HEK293T (cell line): ENCODE results near the gene LMOD1.
A peak's percentile ranks its signal among the peaks of the same experiment; 100 is the strongest.

Experiments
- CTCF ChIA-PET: fragments of 350-600 bp; formaldehyde crosslinking; extraction: SDS; loops from one replicate; lab custom pipeline; 2021; ENCODE audit warnings: antibody characterized with exemption, inconsistent platforms; lab: Yijun Ruan, JAX
- POLR2A ChIA-PET: fragments of 350-600 bp; formaldehyde crosslinking; extraction: SDS; loops from one replicate; lab custom pipeline; 2020; ENCODE audit warnings: antibody characterized with exemption, inconsistent platforms; lab: Yijun Ruan, JAX
- DNase-seq: peaks from one replicate; pipeline ENCODE4 v3.0.0; 2012; ENCODE audit warnings: mixed read lengths; ENCODE audit errors: extremely low spot score
- ARNT ChIP-seq: fragments of 450-650 bp; IDR thresholded peaks from 2 replicates; pipeline ENCODE4 v1.6.1; 2017; ENCODE audit warnings: mild to moderate bottlenecking
- BHLHE40 ChIP-seq: fragments of 450-650 bp; IDR thresholded peaks from 2 replicates; pipeline ENCODE4 v1.6.1; 2016; ENCODE audit warnings: mild to moderate bottlenecking, moderate library complexity, borderline replicate concordance
- CTBP1 ChIP-seq: fragments of 450-650 bp; IDR thresholded peaks from 2 replicates; pipeline ENCODE4 v1.6.1; 2016; ENCODE audit warnings: borderline replicate concordance
- ELF4 ChIP-seq: fragments of 450-650 bp; IDR thresholded peaks from 2 replicates; pipeline ENCODE4 v1.6.1; 2017; ENCODE audit warnings: antibody characterized with exemption
- FOXA1 ChIP-seq: fragments of 450-650 bp; IDR thresholded peaks from 2 replicates; pipeline ENCODE4 v1.6.1; 2016; ENCODE audit warnings: mild to moderate bottlenecking
- FOXK2 ChIP-seq: fragments of 450-650 bp; IDR thresholded peaks from 2 replicates; pipeline ENCODE4 v1.6.1; 2016; ENCODE audit warnings: mild to moderate bottlenecking
- FOXM1 ChIP-seq: fragments of 450-650 bp; IDR thresholded peaks from 2 replicates; pipeline ENCODE4 v1.6.1; 2017; ENCODE audit warnings: mild to moderate bottlenecking, borderline replicate concordance
- HDGF ChIP-seq: fragments of 450-650 bp; IDR thresholded peaks from 2 replicates; pipeline ENCODE4 v1.6.1; 2017; ENCODE audit warnings: antibody characterized with exemption, borderline replicate concordance
- L3MBTL2 ChIP-seq: fragments of 450-650 bp; conservative IDR thresholded peaks from 2 replicates; pipeline ENCODE4 v1.6.1; 2016; ENCODE audit warnings: mild to moderate bottlenecking
- LEF1 ChIP-seq: fragments of 450-650 bp; IDR thresholded peaks from 2 replicates; pipeline ENCODE4 v1.6.1; 2017; ENCODE audit warnings: mild to moderate bottlenecking, borderline replicate concordance
- NFRKB ChIP-seq: fragments of 450-650 bp; IDR thresholded peaks from 2 replicates; pipeline ENCODE4 v1.6.1; 2016; ENCODE audit warnings: mild to moderate bottlenecking, moderate library complexity
- SP1 ChIP-seq: fragments of 450-650 bp; IDR thresholded peaks from 2 replicates; pipeline ENCODE4 v1.6.1; 2017
- SUZ12 ChIP-seq: fragments of 450-650 bp; IDR thresholded peaks from 2 replicates; pipeline ENCODE4 v1.6.1; 2016; ENCODE audit warnings: mild to moderate bottlenecking
- TARDBP ChIP-seq: fragments of 450-650 bp; IDR thresholded peaks from 2 replicates; pipeline ENCODE4 v1.6.1; 2016
- ZNF384 ChIP-seq: fragments of 450-650 bp; IDR thresholded peaks from 2 replicates; pipeline ENCODE4 v1.6.1; 2016
- TF ChIP-seq, protein P1 (sequence below): fragments of 450-650 bp; IDR thresholded peaks from 2 replicates; pipeline ENCODE4 v1.6.1; 2016

Gene LMOD1

DNA sequence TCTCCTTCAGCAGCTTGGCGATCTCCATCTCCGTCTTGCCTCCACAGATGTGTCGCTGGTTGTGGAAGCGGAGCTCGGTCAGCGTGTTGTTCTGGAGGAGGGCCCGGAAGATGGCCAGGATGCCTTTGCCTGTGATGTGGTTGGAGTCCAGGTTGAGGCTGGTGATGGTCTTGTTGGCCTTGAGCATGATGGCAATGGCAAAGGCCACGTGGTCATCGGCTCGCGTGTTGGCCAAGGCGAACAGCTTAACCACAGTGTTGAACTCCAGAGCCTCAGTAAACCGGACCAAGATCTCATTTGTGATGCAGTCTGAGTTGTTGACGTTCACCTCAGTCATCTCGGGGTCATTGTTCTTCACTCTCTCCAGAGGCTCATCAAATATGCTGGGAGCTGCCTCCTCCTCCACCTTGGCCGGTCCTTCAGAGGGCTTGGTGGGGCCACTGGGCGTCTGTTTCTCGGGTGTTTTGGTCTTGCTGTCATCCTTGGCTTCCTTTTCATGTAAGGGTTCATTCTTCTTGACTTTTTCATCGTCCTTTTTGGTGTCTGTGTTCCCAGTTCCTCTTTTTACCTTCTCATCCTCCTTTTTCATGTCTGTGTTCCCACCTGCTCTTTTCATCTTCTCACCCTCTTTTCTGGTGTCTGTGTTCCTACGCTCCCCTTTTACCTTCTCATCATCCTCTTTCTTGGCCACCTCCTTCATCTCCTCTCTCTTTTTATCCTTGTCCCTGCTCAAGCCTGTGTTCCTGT, 46.5 kb downstream of the LMOD1 start:
- POLR2A ChIA-PET: no interaction called here
- TF ChIP-seq FOXK2 (no peak), HDGF (no peak), SUZ12 (no peak), SP1 (no peak), LEF1 (no peak), TARDBP (no peak), FOXA1 (no peak), ZNF384 (no peak), FOXM1 (no peak), ARNT (no peak), NFRKB (no peak), CTBP1 (no peak), BHLHE40 (no peak), L3MBTL2 (no peak), ELF4 (no peak)
- TF ChIP-seq, protein P1, sequence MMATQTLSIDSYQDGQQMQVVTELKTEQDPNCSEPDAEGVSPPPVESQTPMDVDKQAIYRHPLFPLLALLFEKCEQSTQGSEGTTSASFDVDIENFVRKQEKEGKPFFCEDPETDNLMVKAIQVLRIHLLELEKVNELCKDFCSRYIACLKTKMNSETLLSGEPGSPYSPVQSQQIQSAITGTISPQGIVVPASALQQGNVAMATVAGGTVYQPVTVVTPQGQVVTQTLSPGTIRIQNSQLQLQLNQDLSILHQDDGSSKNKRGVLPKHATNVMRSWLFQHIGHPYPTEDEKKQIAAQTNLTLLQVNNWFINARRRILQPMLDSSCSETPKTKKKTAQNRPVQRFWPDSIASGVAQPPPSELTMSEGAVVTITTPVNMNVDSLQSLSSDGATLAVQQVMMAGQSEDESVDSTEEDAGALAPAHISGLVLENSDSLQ: no peak
- CTCF ChIA-PET: no interaction called here
- DNase-seq: no peak

DNA sequence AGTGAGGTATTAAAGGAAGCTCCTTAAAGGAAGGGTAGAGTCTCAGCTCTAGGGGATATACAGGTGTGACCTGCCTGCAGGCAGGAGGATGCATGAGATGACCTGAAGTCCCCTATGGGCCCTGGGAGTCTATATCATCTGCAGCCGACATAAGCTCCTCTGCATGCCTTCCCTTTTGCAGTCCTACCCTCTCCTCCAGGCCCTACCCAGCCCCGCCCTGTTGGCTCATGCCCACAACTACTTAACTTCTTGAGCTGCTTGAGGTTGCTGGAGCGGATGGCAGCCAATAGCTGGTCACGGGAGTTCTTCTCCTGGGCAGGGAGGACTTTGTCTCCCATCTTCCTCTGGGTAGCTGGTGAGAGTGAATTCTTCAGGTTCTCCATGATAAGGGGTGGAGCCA, 47.4 kb downstream of the LMOD1 start:
- ChIA-PET POLR2A (no interaction called here), CTCF (no interaction called here)
- DNase-seq: no peak
- TF ChIP-seq LEF1: no peak

DNA sequence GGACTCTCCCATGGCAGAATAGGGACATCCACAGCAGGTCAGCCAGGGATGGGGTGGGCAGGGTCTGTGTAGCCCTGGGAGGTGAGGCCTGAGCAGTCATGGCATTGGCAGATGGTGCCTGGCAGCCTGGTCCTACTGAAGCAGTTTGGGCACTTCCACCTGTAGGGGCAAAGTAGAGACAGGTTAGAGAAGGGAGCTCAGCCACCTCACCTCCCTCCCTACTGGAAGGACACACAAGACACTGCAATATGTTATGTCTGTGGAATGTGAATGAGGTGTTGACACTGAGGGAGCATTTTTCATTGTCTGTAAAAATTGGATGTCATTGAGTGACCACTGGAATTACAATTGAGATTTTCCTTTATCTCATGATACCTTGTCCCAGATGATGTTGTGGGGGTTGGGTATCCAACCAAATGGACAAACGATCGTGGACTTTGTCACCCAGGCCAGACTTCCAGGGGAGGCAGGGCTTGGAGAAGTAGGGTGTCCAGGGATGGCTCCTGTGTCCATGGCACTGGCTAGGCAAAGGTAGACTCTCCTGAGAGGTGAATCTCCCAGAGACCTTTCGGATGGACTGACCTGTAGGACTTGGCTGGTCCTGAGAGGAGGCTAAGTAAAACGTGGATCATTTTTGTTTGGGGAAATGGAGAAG, 48.0 kb downstream of the LMOD1 start:
- no peak for DNase-seq
- POLR2A ChIA-PET: no interaction called here
- no peak for TF ChIP-seq FOXA1
- TF ChIP-seq FOXM1: no peak
- TF ChIP-seq, protein P1: no peak
- no peak for TF ChIP-seq SUZ12
- TF ChIP-seq CTBP1: no peak
- TF ChIP-seq ZNF384: no peak
- no peak for TF ChIP-seq FOXK2
- no peak for TF ChIP-seq ELF4
- TF ChIP-seq BHLHE40: no peak
- TF ChIP-seq ARNT: no peak
- TF ChIP-seq LEF1: no peak
- no peak for TF ChIP-seq L3MBTL2
- no peak for TF ChIP-seq TARDBP
- TF ChIP-seq HDGF: no peak
- CTCF ChIA-PET: interaction anchor here (0.8 kb wide), 1 partner anchor 14 kb away, joined by 4 read pairs; no protein-coding TSS in a partner anchor

DNA sequence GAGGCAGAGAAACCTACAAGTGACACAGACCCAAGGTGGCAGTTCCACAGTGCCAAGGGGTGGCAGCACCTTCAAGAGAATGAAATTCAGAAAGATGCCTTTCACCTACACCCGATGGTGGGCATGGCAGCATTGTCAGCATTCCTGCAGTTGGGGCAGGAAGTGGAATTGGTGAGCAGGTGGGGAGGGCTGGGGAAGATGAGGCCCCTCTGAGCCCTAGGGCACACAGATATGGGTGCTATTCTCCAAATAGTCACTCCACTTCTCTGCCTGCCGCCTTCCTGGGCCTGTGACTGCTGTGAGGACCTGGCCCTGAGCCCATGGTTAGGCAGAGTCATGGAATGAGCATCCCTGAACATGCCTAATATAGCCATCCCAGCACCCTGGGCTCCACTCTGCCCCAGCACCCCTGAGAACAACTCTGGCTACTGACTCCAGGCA, 49.4 kb downstream of the LMOD1 start:
- no peak for TF ChIP-seq ARNT
- TF ChIP-seq BHLHE40: no peak
- TF ChIP-seq FOXA1: no peak
- no peak for TF ChIP-seq HDGF
- no peak for TF ChIP-seq L3MBTL2
- no peak for TF ChIP-seq ZNF384
- TF ChIP-seq CTBP1: no peak
- TF ChIP-seq NFRKB: no peak
- no peak for TF ChIP-seq TARDBP
- ChIA-PET CTCF (interaction anchor here (0.8 to 4.8 kb wide), 6 partner anchors 14 to 366 kb away, joined by 3 to 76 read pairs (median 12); partner anchors contain the start of gene LMOD1), POLR2A (interaction anchor here (1.0 to 1.8 kb wide), 2 partner anchors 49 to 85 kb away, joined by 3 to 9 read pairs; partner anchors contain the start of genes LMOD1 and RNPEP)
- DNase-seq: no peak

DNA sequence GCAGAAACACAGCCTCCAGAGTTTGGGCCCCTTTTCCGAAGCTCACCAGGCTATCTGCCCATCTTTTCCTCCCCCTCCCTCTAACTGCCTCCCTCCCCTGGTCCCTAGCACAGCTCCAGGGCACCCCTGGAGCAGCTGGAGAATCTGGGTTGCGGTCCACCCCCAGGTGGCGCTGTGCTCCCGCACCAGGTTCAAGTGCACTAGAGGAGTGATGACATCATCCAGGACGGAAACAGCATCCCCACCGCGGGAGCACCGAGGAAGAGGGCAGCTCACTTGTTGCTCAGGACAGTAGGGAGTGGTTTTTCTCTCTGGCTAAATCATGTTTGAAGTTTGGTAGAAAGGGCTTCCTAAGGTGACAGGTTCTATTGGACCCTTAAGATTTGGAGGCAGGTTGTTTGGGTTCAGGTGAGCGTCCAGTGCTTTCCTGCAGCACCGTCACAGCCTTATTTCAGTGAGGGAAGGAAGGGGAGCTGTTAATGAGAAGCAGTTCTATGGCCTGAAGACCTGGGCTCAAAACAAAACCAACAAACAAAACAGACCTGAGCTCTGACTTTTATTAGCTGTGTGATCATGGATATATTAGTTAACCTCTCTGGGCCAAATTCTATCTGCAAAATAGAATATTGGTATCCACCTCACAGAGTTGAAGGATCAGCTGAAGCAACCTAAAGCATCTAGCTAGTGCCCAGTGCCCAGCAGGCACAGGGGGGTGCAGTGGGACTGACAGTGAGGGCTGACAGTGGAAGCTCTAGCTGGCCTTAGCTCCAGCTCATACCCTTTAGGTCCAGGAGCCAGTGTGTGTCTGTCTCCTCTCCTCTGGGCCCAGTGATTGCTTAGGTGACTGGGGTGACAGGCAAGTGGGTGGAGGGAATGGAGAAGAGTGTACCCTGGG, 50.2 kb downstream of the LMOD1 start:
- ChIA-PET CTCF (interaction anchor here (0.6 to 4.8 kb wide), 23 partner anchors 8 to 365 kb away, joined by 3 to 76 read pairs (median 5); partner anchors contain the start of gene LMOD1), POLR2A (interaction anchor here (0.8 to 1.8 kb wide), 4 partner anchors 16 to 86 kb away, joined by 3 to 9 read pairs (median 4); partner anchors contain the start of genes LMOD1 and RNPEP)

DNA sequence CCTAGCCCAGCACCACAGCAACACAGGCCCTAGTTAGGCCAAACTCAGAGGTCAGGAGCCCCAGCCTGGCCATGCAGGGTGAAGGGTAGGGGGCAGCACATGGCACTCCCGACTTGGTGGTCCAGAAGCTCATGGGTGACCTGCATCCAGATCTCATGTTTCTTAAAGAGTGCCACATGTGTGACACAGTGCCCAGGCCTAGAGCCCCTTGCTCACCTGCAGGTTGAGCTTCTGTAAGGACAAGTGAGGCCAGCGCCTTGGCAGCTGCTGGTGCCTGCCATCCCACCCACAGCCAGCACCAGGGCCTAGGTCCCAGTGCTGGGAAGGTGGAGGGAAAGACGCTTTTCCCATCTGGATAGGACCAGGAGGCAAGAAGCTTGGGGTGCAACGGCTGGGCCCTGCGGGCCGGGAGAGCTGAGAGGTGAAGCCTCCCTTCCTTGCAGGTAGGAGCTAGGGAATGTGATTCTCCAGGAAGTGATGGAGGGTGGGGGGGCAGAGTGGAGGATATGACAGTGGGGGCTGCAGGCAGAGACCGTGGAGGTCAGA, 51.2 kb downstream of the LMOD1 start:
- ChIA-PET CTCF (interaction anchor here (0.6 to 4.8 kb wide), 19 partner anchors 9 to 364 kb away, joined by 3 to 76 read pairs (median 5); partner anchors contain the start of gene LMOD1), POLR2A (interaction anchor here (0.8 to 1.8 kb wide), 3 partner anchors 15 to 77 kb away, joined by 3 to 9 read pairs (median 5); partner anchors contain the start of gene LMOD1)
- TF ChIP-seq ELF4 (no peak), FOXM1 (no peak), BHLHE40 (no peak)
- DNase-seq: no peak

More for the DNA sequence above, 50.2 kb downstream of the LMOD1 start:
- DNase-seq: peak; percentile 96
- TF ChIP-seq BHLHE40 (no peak), ELF4 (no peak)
